GM12878 (cell line): ENCODE results near the gene SUSD6. TPM values are rescaled to one million over a fixed set of nuclear protein-coding genes. Genes with fewer than 3 reads are reported as not detected.
A peak's percentile ranks its signal among the peaks of the same experiment; 100 is the strongest.

Source experiments
- BACH1 ChIP-seq: fragments of 450-650 bp; IDR thresholded peaks from 2 replicates; pipeline ENCODE4 v1.6.1; 2017; ENCODE audit warnings: mild to moderate bottlenecking, borderline replicate concordance
- BRCA1 ChIP-seq: IDR thresholded peaks from 2 replicates; pipeline ENCODE4 v1.6.1; 2011; ENCODE audit warnings: low read depth, low read length, improper control_type of control experiment
- CEBPB ChIP-seq, 2 experiments: fragments of 150-350 bp in 1 of 2; IDR thresholded peaks; 2 replicates each; pipeline ENCODE4 v1.6.1; 2012 to 2014; ENCODE audit warnings: low read depth in 2 of 2, low read length in 2 of 2, borderline replicate concordance in 1 of 2, inconsistent platforms in 1 of 2
- CHD1 ChIP-seq: IDR thresholded peaks from 2 replicates; pipeline ENCODE4 v1.6.1; 2012; ENCODE audit warnings: low read depth, low read length, improper control_type of control experiment
- CREM ChIP-seq: IDR thresholded peaks from 2 replicates; pipeline ENCODE4 v1.6.1; 2014; ENCODE audit warnings: antibody characterized with exemption, low read depth
- CTCF ChIP-seq, 3 experiments: IDR thresholded peaks in 2 of 3; conservative IDR thresholded peaks in 1 of 3; 2 replicates each; pipeline ENCODE4 v1.5.1; 2011; ENCODE audit warnings: low read depth in 3 of 3, low read length in 3 of 3, mild to moderate bottlenecking in 3 of 3, control low read depth in 2 of 3, moderate library complexity in 2 of 3, inconsistent platforms in 1 of 3, mixed read lengths in 1 of 3; ENCODE audit not compliant: control insufficient read depth in 2 of 3, insufficient read depth in 1 of 3; ENCODE audit errors: extremely low read depth in 1 of 3
- EZH2 ChIP-seq: IDR thresholded peaks from 2 replicates; pipeline ENCODE4 v1.6.1; 2012; ENCODE audit warnings: low read depth, mild to moderate bottlenecking, control low read depth, inconsistent platforms, low read length, borderline replicate concordance; ENCODE audit not compliant: control insufficient read depth
- FOS ChIP-seq: IDR thresholded peaks from 3 replicates; pipeline ENCODE4 v1.6.1; 2011; ENCODE audit warnings: borderline replicate concordance; ENCODE audit not compliant: insufficient read length; ENCODE audit errors: extremely low read depth
- GABPA ChIP-seq: IDR thresholded peaks from 2 replicates; pipeline ENCODE4 v1.6.1; 2014; ENCODE audit warnings: antibody characterized with exemption, low read depth, mild to moderate bottlenecking, inconsistent platforms
- IKZF1 ChIP-seq: fragments of 450-650 bp; conservative IDR thresholded peaks from 2 replicates; pipeline ENCODE4 v1.6.1; 2017; ENCODE audit warnings: antibody characterized with exemption, mild to moderate bottlenecking
- MEF2B ChIP-seq: fragments of 450-650 bp; IDR thresholded peaks from 2 replicates; pipeline ENCODE4 v1.6.1; 2018; ENCODE audit warnings: mild to moderate bottlenecking, moderate library complexity; ENCODE audit not compliant: partially characterized antibody, poor library complexity, severe bottlenecking
- MTA2 ChIP-seq: fragments of 450-650 bp; IDR thresholded peaks from 2 replicates; pipeline ENCODE4 v1.6.1; 2016; ENCODE audit warnings: low read depth, mild to moderate bottlenecking, moderate library complexity
- NKRF ChIP-seq: fragments of 450-650 bp; conservative IDR thresholded peaks from 2 replicates; pipeline ENCODE4 v1.6.1; 2017; ENCODE audit warnings: mild to moderate bottlenecking, moderate library complexity
- NR2C1 ChIP-seq: fragments of 450-650 bp; IDR thresholded peaks from 2 replicates; pipeline ENCODE4 v1.6.1; 2017; ENCODE audit warnings: antibody characterized with exemption, mild to moderate bottlenecking, moderate library complexity
- NRF1 ChIP-seq: conservative IDR thresholded peaks from 2 replicates; pipeline ENCODE4 v1.6.1; 2011; ENCODE audit warnings: mild to moderate bottlenecking, low read depth, low read length, improper control_type of control experiment
- PAX5 ChIP-seq: IDR thresholded peaks from 2 replicates; pipeline ENCODE4 v1.6.1; 2011; ENCODE audit warnings: low read depth, low read length, borderline replicate concordance
- POLR2A ChIP-seq: IDR thresholded peaks from 2 replicates; pipeline ENCODE4 v1.6.1; 2011; ENCODE audit warnings: low read depth, mild to moderate bottlenecking, low read length
- RELA ChIP-seq: fragments of 450-650 bp; IDR thresholded peaks from 2 replicates; pipeline ENCODE4 v1.8.0; 2014; ENCODE audit warnings: borderline replicate concordance; ENCODE audit not compliant: partially characterized antibody
- RELB ChIP-seq: fragments of 450-650 bp; IDR thresholded peaks from 2 replicates; pipeline ENCODE4 v1.6.1; 2017; ENCODE audit warnings: low read depth, mild to moderate bottlenecking, moderate library complexity
- RUNX3 ChIP-seq: IDR thresholded peaks from 2 replicates; pipeline ENCODE4 v1.6.1; 2012; ENCODE audit warnings: low read length, inconsistent platforms
- SMARCA5 ChIP-seq: fragments of 450-650 bp; IDR thresholded peaks from 2 replicates; pipeline ENCODE4 v1.6.1; 2017; ENCODE audit warnings: mild to moderate bottlenecking
- SP1 ChIP-seq: IDR thresholded peaks from one replicate; pipeline ENCODE4 v1.6.1; 2011; ENCODE audit warnings: low read depth, low read length
- TCF12 ChIP-seq: IDR thresholded peaks from 2 replicates; pipeline ENCODE4 v1.6.1; 2011; ENCODE audit warnings: low read depth, mild to moderate bottlenecking, low read length
- polyA plus RNA-seq, 11 experiments: library from polyadenylated mRNA; depleted of rRNA in 4 of 11; unstranded in 6 of 11; stranded (reverse) in 5 of 11; fragments of >200 nt; fragmentation: Nextera tagmentation in 4 of 11; fragmentation: Illumina TruSeq in 1 of 11; extraction: Ambion mirVana in 4 of 11; extraction: Trizol in 1 of 11; gene quantifications; 1 replicate in 1 of 11; 2 replicates in 10 of 11; pipeline versions ENCODE4 v1.2.1 to v1.2.3, GENCODE V29; 2011 to 2016; ENCODE audit warnings: inconsistent platforms in 2 of 11, missing spikeins in 2 of 11, low read depth in 1 of 11
- total RNA-seq, 4 experiments: library from RNA; depleted of rRNA in 3 of 4; stranded (reverse); fragments of >200 nt in 3 of 4; fragmentation: Illumina TruSeq in 1 of 4; extraction: Trizol in 1 of 4; gene quantifications; 2 replicates each; pipeline versions ENCODE4 v1.2.1 to v1.2.3, GENCODE V29; 2013 to 2021

Gene SUSD6
- total and polyA plus RNA-seq, 10 of the 15 experiments (the other 5 are each of a cell fraction or from before 2014, with no cell fraction given) = 6.6 to 39.8 (median 20.2) TPM

GRCh38 chr14:69611172-69612013, at the start of gene SUSD6 (continued):
- no peak for TF ChIP-seq CTCF (IDR thresholded peaks at IDR 0.05 in 2 of 3, conservative IDR thresholded peaks at IDR 0.05 in 1 of 3; ENCODE audit: control insufficient read depth in 2 of 3, extremely low read depth in 1 of 3, insufficient read depth in 1 of 3, low read depth in 3 of 3, low read length in 3 of 3)
- TF ChIP-seq GABPA = no peak
- TF ChIP-seq BACH1 = peak; percentile 65; the same call in 1 of the 2 replicates
- TF ChIP-seq MEF2B = peak; percentile 82
- no peak for TF ChIP-seq CEBPB (IDR thresholded peaks at IDR 0.05; ENCODE audit: borderline replicate concordance in 1 of 2, low read depth in 2 of 2, low read length in 2 of 2)
- peak; percentile 76 for TF ChIP-seq IKZF1
- peak; percentile 73 for TF ChIP-seq SMARCA5
- peak; percentile 79; the same call in 1 of the 2 replicates for TF ChIP-seq NKRF
- TF ChIP-seq PAX5 = no peak
- TF ChIP-seq TCF12 = peak; percentile 74; the same call in 1 of the 2 replicates
- peak; percentile 54 for TF ChIP-seq SP1
- 0 out of 2 replicates have a peak, but pooled peaks have one; percentile 17 for TF ChIP-seq NR2C1
- TF ChIP-seq NRF1 = peak; percentile 41; the same call in 1 of the 2 replicates
- peak; percentile 76 for TF ChIP-seq POLR2A
- TF ChIP-seq CHD1 = 0 out of 2 replicates have a peak, but pooled peaks have one; percentile 50
- no peak for TF ChIP-seq BRCA1
- TF ChIP-seq FOS = no peak
- peak; percentile 58 for TF ChIP-seq CREM
- 0 out of 2 replicates have a peak, but pooled peaks have one; percentile 30 for TF ChIP-seq RUNX3
- no peak for TF ChIP-seq EZH2
- TF ChIP-seq RELA = no peak
- TF ChIP-seq MTA2 = no peak
- peak; percentile 75; the same call in 1 of the 2 replicates for TF ChIP-seq RELB
